Stimulated activated naive B cell treated with anti-CD40 and anti-IgM and Interleukin-4, amounts not matched to agents 10 μg/mL and 1 μg/mL and 100 μg/mL, for 72 hours (primary cell): ENCODE data around the gene NUP93.

Experiments used
- ATAC-seq, 2 donors: fragments of 150-1000 bp; cut with Tn5 transposase; replicated peaks; 2 replicates each; pipeline ENCODE4 v1.10.0; 2021; ENCODE audit warnings: moderate library complexity in 1 of 2
- DNase-seq: peaks from one replicate; pipeline ENCODE4 v3.0.0; 2021
- H3K27ac Mint-ChIP-seq: one replicate; pipeline ENCODE4 v1.8.0; 2022; ENCODE audit warnings: mild to moderate bottlenecking, mixed read lengths
- H3K27me3 Mint-ChIP-seq, 2 donors: one replicate each; pipeline ENCODE4 v1.8.0; 2022; ENCODE audit warnings: mixed read lengths in 2 of 2
- H3K36me3 Mint-ChIP-seq, 2 donors: one replicate each; pipeline ENCODE4 v1.8.0; 2022; ENCODE audit warnings: mixed read lengths in 2 of 2, mild to moderate bottlenecking in 1 of 2
- H3K4me1 Mint-ChIP-seq, 2 donors: one replicate each; pipeline ENCODE4 v1.8.0; 2022; ENCODE audit warnings: mixed read lengths in 2 of 2, mild to moderate bottlenecking in 1 of 2
- H3K4me3 Mint-ChIP-seq, 2 donors: one replicate each; pipeline ENCODE4 v1.8.0; 2022; ENCODE audit warnings: mild to moderate bottlenecking in 2 of 2, mixed read lengths in 2 of 2, moderate library complexity in 1 of 2
- H3K9me3 Mint-ChIP-seq, 2 donors: one replicate each; pipeline ENCODE4 v1.8.0; 2022; ENCODE audit warnings: mixed read lengths in 2 of 2, mild to moderate bottlenecking in 1 of 2

NUP93 gene

DNA sequence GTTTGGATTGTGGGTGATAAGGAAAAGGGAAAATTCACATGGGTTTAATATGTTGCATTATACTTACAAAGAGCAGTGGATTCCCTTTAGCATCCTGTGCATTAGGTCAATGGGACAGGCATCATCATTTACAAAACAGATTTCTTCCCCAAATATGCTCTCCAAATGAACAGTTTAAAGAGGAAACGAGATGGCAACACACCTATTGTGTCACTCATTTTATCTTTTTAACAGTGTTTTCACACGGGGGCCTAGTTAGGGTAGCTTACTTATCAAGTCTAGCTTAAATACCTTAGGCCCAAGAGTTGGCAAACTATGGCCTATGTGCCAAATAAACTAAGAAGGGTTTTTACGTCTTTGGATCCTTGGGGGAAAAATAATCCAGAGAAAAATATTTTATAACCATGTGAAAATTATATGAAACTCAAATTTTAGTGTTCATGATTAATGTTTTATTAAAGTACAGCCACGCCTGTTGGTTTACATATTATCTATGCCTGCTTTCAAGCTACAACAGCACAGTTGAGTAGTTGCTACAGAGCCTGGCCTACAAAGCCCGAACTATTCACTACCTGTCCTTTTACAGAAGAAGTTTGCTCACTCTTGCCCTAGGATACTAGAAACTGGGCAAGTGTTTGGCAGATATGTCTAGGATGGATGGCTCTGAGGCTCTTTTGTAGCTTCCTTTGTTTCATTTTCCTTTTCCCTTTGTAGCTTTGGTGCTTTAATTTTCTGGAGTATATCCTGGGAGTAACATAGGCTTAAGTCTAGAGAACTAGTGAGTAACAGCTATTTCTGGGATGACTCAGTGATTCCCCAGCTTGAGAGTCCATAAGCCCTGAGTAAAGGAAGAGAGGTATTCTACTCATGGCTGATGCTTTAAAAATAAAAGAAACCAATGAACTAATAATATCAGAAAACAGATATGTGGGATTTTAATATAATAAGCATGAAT is 12.4 kb downstream of the NUP93 start:
- DNase-seq (no peak), ATAC-seq (no peak)
- H3K27ac Mint-ChIP-seq = no peak overlapping the region
- H3K9me3 Mint-ChIP-seq = no peaks in the 10 kb centered on the region
- no peak overlapping the region for H3K4me3 Mint-ChIP-seq
- no peaks in the 10 kb centered on the region for H3K27me3 Mint-ChIP-seq
- H3K36me3 Mint-ChIP-seq = peaks cover 0 to 18% of the 10 kb centered on the region in 2 donors
- H3K4me1 Mint-ChIP-seq = peaks cover 8 to 23% of the 10 kb centered on the region in 2 donors

DNA sequence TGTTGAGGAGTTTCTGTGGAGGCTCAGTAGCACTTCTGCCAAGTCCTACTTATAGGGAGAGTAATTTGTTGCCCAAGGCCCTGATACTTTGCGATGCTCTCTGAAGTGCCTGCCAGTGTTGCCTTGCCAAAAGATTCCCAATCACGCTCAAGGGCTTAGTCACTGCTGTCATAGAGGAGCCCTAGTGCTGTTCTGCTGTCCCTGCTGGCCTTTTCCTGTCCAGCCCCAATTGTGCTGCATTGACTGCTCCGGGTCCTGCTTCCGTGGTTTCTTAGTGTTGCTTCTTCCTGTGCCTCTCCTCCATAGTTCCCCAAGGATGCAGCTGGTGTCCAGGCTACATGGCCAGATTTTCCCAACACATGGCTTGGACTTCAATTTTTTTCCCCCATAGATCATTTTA is 13.9 kb downstream of the NUP93 start:
- Mint-ChIP-seq H3K36me3 (peaks cover 7 to 22% of the 10 kb centered on the region in 2 donors), H3K9me3 (no peaks in the 10 kb centered on the region), H3K27ac (no peak overlapping the region), H3K4me1 (peaks cover 15 to 32% of the 10 kb centered on the region in 2 donors), H3K27me3 (no peaks in the 10 kb centered on the region), H3K4me3 (no peak overlapping the region)
- no peak for ATAC-seq
- no peak for DNase-seq

DNA sequence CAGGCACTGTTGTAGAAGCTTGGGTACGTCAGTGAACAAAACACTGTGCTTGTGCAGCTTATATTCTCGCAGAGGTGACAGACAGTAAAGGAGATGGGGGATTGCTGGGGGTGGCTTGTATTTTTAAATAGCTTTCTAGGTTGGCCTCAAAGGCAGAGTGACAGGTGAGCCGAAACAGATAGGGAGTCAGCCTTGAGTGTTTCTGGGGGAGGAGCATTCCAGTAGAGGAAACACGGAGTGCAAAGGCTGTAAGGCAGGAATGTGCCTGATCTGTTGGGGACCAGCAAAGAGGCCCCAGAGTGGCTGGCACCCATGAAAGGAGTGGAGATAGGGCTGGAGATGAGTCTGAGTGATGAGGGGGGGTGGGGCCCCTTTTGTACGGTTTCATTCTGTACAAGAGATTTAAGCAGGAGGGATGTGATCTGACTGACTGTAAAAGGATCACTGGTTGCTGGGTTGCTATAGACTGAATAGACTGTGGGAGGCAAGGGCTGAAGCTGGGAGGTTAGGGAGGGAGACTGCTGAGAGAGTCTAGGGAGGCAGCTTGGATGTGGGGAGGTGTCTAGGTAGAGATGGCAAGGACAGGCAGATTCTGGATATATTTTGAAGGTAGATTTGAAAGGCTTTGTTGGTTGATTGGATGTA is 15.2 kb downstream of the NUP93 start:
- DNase-seq (no peak), ATAC-seq (no peak)
- Mint-ChIP-seq H3K27ac (no peak overlapping the region), H3K4me1 (peaks cover 24 to 45% of the 10 kb centered on the region in 2 donors), H3K36me3 (peaks cover 13 to 31% of the 10 kb centered on the region in 2 donors), H3K9me3 (no peaks in the 10 kb centered on the region), H3K4me3 (no peak overlapping the region), H3K27me3 (no peaks in the 10 kb centered on the region)

DNA sequence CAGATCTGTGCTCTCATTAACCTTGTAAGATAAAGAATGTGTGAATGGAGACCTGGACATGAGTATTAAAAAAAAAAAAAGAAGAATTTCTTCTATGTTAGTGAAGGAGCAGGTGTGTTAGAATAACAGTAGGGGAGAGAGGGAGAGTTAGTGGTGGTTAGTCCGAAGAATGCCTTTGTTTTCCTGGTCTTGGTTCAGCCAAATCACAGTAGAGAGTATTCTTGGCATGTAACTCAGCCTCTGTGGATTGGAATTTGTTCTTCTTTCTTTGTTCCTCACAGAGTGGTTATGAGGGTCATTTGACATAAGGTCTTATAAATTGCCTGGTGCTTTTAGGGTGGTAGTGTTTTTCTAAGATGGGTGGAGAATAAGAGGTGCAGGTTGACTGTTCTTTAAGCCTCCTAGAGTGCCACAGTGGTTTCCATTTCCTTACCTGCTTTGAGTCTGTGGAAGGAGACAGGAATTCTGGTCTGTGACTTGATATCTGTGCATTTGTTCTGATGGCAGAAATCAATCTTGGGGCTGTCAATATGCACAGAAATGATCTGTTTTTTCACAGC is 17.6 kb downstream of the NUP93 start:
- no peaks in the 10 kb centered on the region for H3K9me3 Mint-ChIP-seq
- no peak for ATAC-seq
- no peak overlapping the region for H3K4me3 Mint-ChIP-seq
- no peak overlapping the region for H3K27ac Mint-ChIP-seq
- H3K4me1 Mint-ChIP-seq = peaks cover 24 to 41% of the 10 kb centered on the region in 2 donors
- peaks cover 13 to 39% of the 10 kb centered on the region in 2 donors for H3K36me3 Mint-ChIP-seq
- DNase-seq = no peak
- H3K27me3 Mint-ChIP-seq = no peaks in the 10 kb centered on the region

DNA sequence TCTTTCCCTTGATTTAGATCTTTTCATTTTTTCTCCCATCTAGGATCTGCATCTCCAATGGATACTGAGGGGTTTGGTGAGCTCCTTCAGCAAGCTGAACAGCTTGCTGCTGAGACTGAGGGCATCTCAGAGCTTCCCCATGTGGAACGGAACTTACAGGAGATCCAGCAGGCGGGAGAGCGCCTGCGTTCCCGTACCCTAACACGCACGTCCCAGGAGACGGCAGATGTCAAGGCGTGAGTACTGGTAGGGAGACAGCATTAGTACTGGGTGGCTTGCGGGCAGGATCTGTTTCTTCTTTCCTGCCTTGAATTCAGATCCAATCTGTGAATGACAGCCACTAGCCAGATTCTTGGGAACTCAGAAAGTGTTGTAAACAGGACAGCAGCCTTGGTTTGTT is 18.3 kb downstream of the NUP93 start:
- peaks cover 23 to 41% of the 10 kb centered on the region in 2 donors for H3K4me1 Mint-ChIP-seq
- DNase-seq (no peak), ATAC-seq (no peak)
- no peak overlapping the region for H3K27ac Mint-ChIP-seq
- H3K4me3 Mint-ChIP-seq = no peak overlapping the region
- H3K27me3 Mint-ChIP-seq = no peaks in the 10 kb centered on the region
- peaks cover 14 to 45% of the 10 kb centered on the region in 2 donors for H3K36me3 Mint-ChIP-seq
- H3K9me3 Mint-ChIP-seq = no peaks in the 10 kb centered on the region

DNA sequence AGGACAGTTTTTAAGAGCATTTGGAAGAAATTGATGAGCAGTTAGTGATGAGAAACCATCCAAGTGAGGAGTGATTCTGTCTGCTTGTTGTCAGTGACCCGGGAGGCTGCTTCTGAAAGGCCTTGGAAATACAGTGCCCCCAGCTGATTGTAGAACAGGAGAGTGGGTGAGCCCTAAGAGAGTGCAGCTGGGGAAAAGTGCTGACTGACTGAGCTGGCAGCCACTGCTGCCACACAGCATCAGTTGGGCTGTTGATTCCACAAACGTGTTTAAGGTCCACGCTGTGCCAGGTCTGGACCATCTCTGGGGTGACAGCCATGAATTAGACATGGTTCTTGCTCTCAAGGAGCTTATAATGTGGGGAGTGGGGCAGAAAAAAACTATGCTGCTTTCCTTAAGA is 18.9 kb downstream of the NUP93 start:
- no peak for ATAC-seq
- Mint-ChIP-seq H3K27ac (no peak overlapping the region), H3K36me3 (peaks cover 20 to 49% of the 10 kb centered on the region in 2 donors)

DNA sequence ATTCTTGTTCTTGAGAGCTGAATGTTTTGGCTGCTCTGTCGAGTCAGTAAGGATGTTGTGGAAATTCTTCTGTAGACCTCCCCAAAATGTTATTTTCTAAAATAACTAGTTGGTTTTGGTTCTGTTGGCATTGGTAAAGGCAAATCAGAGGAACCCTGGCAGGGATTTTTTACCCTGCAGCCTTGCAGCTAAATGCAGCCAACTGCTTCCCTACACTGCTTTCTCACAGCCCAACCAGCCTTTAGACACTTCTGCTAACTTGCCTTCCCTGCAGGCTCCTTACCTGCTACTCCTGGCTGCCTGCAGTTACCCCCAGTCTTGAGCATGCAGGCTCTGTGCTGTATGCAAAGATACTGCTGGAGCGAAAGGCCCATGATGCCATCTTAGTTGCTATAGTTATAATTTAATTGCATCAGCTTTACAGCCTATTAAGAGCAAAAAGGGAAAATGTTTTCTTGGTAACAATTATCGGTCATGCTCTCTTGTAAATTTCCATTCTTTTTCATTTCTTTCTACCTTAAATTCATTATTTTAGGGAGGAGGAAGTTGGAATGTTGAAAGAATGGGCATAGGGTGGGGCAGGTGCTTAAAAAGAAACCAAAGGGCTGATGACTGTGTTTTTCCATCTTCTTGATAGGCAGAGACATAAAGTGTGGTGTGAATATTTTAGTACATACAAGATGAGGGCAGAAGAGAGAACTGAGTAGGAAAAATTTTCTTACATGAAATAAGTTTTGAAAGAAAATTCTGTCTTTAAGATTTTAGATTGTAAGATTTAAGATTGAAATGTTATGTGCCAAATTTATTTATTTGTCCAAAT is 20.0 kb downstream of the NUP93 start:
- no peaks in the 10 kb centered on the region for H3K27me3 Mint-ChIP-seq
- peak overlapping the region in 1 of 2 donors; percentile 4 for H3K4me3 Mint-ChIP-seq
- peaks cover 20 to 33% of the 10 kb centered on the region in 2 donors for H3K4me1 Mint-ChIP-seq
- ATAC-seq = peak in 1 of 2 donors; percentile 50
- peaks cover 0 to 4% of the 10 kb centered on the region in 2 donors for H3K9me3 Mint-ChIP-seq
- peak overlapping the region; percentile 44 for H3K27ac Mint-ChIP-seq
- H3K36me3 Mint-ChIP-seq = peaks cover 29 to 56% of the 10 kb centered on the region in 2 donors
- no peak for DNase-seq

More for the DNA sequence above, 18.9 kb downstream of the NUP93 start:
- Mint-ChIP-seq H3K9me3 (peaks cover 0 to under 1% of the 10 kb centered on the region in 2 donors), H3K4me3 (no peak overlapping the region), H3K4me1 (peaks cover 23 to 40% of the 10 kb centered on the region in 2 donors), H3K27me3 (no peaks in the 10 kb centered on the region)
- DNase-seq = no peak

DNA sequence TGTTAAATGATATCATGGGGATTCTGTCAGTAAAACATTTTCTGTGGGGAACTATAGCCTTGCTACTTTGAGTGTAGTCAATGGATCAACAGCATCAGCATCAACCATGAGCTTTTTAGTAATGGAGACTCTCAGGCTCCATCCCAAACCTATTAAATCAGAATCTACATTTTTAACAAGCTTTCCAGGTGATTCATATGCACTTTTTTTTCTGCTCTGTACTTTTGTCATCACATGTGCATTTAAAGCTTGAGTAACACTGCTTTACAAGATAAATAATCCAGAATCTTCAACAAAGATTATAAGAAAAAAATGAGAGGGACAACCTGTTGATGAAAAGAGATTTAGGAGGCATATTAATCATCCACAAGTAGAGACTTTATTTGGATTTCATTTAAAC is 23.5 kb downstream of the NUP93 start:
- DNase-seq (no peak), ATAC-seq (no peak)
- Mint-ChIP-seq H3K27me3 (no peaks in the 10 kb centered on the region), H3K36me3 (peaks cover 33 to 64% of the 10 kb centered on the region in 2 donors), H3K27ac (no peak overlapping the region), H3K4me3 (no peak overlapping the region), H3K4me1 (peaks cover 15 to 20% of the 10 kb centered on the region in 2 donors), H3K9me3 (peaks cover 0 to 7% of the 10 kb centered on the region in 2 donors)

DNA sequence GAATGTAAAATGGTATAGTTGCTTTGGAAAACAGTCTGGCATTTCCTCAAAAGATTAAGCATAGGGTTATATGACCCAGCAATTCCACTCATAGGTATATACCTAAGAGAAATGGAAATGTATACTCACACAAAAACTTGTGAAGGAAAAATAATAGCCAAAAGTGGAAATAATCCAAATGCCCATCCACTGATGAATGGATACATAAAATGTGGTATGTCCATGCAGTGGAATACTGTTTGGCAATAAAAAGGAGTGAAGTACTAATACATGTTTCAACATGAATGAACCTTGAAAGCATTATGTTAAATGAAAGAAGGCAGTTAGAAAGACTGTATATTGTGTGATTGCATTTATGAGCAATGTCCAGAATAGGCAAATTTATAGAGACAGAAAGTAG is 25.1 kb downstream of the NUP93 start:
- no peak for DNase-seq
- Mint-ChIP-seq H3K4me3 (no peak overlapping the region), H3K27me3 (no peaks in the 10 kb centered on the region), H3K4me1 (peaks cover 4% of the 10 kb centered on the region in 2 donors), H3K36me3 (peaks cover 26 to 57% of the 10 kb centered on the region in 2 donors), H3K27ac (no peak overlapping the region), H3K9me3 (peaks cover 0 to 7% of the 10 kb centered on the region in 2 donors)
- no peak for ATAC-seq

DNA sequence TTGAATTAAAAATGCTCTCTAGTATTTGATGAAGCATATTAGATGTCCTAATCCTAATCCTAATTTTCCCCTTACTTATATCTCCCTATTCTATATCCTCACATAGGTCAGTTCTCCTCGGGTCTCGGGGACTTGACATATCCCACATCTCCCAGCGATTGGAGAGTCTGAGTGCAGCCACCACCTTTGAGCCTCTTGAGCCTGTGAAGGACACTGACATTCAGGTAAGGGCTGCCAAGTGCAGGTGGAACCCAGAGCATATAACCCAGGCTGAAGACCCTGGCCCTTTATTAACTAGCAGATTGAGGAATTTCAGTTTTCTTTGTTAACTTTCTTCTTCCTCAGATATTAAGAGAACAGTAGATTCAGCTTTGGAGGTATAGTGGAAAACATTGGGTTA is 28.5 kb downstream of the NUP93 start:
- H3K4me1 Mint-ChIP-seq = peaks cover 0 to 5% of the 10 kb centered on the region in 2 donors
- H3K36me3 Mint-ChIP-seq = peaks cover 29 to 50% of the 10 kb centered on the region in 2 donors
- H3K27me3 Mint-ChIP-seq = no peaks in the 10 kb centered on the region
- ATAC-seq = no peak
- no peak overlapping the region for H3K27ac Mint-ChIP-seq
- no peak for DNase-seq
- no peak overlapping the region for H3K4me3 Mint-ChIP-seq
- peaks cover 0 to 7% of the 10 kb centered on the region in 2 donors for H3K9me3 Mint-ChIP-seq

DNA sequence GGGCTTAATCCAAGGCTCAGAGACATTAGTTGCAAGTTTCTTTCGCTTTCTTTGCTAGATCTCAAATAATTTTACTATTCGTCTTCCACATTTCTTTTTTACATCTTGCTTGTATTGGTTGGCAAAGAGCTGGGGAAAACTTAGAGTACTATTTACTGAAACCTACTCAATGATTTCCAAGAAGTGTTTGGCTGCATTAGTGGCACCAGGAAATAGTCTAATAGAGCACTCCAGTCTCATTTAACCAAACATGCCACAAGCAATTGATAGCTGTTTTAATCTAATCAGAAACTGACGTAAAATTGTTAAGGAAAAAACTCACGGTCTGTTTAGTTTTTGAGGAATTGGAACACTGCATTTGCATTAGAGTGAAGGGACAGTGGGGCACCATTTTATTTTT is 29.0 kb downstream of the NUP93 start:
- ATAC-seq = no peak
- no peaks in the 10 kb centered on the region for H3K27me3 Mint-ChIP-seq
- H3K4me3 Mint-ChIP-seq = no peak overlapping the region
- DNase-seq = no peak
- peaks cover 0 to 6% of the 10 kb centered on the region in 2 donors for H3K9me3 Mint-ChIP-seq
- H3K27ac Mint-ChIP-seq = no peak overlapping the region
- peaks cover 0 to 5% of the 10 kb centered on the region in 2 donors for H3K4me1 Mint-ChIP-seq
- peaks cover 24 to 48% of the 10 kb centered on the region in 2 donors for H3K36me3 Mint-ChIP-seq

DNA sequence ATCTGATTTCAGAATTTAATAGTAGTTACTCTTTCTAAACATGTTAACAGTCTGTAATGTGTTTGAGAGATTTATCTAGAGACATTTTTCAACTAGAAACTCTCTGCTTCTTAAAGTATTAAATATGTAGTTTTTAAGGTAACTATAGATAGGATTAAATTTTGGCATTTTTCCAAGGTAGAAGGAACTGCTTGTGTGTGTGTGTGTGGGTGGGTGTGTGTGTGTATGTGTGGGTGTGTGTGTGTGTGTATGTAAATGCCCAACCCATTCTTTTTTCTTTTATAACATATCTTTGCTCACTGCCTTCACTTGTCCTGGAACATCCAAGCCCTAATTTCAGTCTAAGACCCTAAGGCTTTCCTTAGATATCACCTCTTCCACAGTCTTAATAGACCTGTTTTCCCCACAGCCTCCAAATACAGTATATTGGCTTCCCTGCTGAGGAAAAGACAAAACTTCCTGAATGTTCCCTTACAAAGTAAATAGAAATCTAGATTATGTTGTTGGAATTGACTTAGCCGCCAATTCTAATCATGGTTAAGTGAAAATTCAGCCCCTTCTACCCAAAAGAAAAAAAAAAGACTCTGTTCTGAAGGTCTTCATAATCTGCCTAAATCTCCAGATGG is 33.5 kb downstream of the NUP93 start:
- H3K36me3 Mint-ChIP-seq = peaks cover 11 to 33% of the 10 kb centered on the region in 2 donors
- no peak for ATAC-seq
- no peaks in the 10 kb centered on the region for H3K9me3 Mint-ChIP-seq
- H3K27me3 Mint-ChIP-seq = no peaks in the 10 kb centered on the region
- DNase-seq = no peak
- H3K4me1 Mint-ChIP-seq = peaks cover 0 to 10% of the 10 kb centered on the region in 2 donors
- no peak overlapping the region for H3K27ac Mint-ChIP-seq
- no peak overlapping the region for H3K4me3 Mint-ChIP-seq

DNA sequence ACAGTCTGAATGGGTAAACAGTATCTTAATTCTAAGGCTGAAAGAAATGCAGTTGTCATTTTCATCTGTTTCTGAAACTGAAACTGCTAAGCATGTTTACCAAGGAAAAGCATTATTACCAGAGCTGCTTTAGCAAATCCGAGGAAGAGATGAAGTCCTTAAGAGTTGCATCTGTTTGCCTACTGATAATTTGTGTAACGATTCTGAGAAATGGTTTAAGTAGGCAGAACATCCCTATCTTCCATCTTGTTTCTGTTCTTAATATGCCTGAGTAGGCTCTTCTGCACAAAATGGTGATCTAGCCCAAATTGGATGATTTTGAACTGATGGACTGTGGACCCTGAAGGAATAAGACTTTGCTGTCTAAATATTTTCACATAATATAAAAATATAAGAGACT is 34.9 kb downstream of the NUP93 start:
- ATAC-seq (no peak), DNase-seq (no peak)
- Mint-ChIP-seq H3K9me3 (no peaks in the 10 kb centered on the region), H3K4me1 (peaks cover 2 to 10% of the 10 kb centered on the region in 2 donors), H3K4me3 (no peak overlapping the region), H3K27ac (no peak overlapping the region), H3K27me3 (no peaks in the 10 kb centered on the region), H3K36me3 (peaks cover 8 to 29% of the 10 kb centered on the region in 2 donors)
